GM19328 (cell line): ENCODE data around the gene RAB8B.

ENCODE experiments used
- ATAC-seq: cut with Tn5 transposase; IDR thresholded peaks from one replicate; pipeline ENCODE4 v1.9.1; 2021; ENCODE audit warnings: mild to moderate bottlenecking, moderate library complexity; ENCODE audit not compliant: unreplicated experiment

The RAB8B gene

DNA sequence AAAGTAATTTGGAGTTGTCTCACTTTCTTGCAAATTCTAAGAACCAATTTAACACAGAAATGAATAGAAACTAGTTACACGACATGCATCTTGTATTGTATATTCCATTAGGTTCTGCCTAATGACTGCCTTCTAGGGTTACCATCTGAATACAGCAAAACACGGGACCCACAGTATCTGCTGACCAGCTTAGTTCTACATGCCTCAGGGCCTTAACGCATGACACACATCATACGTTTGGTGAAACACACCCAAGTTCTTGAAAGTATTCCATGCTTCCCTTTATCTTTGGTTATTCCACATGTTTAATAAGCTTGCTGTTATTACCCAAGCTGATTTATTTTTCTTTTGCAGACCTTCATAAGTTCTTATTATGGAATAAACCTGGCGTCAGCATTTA is 115.9 kb downstream of the RAB8B start:
- ATAC-seq = no peak

DNA sequence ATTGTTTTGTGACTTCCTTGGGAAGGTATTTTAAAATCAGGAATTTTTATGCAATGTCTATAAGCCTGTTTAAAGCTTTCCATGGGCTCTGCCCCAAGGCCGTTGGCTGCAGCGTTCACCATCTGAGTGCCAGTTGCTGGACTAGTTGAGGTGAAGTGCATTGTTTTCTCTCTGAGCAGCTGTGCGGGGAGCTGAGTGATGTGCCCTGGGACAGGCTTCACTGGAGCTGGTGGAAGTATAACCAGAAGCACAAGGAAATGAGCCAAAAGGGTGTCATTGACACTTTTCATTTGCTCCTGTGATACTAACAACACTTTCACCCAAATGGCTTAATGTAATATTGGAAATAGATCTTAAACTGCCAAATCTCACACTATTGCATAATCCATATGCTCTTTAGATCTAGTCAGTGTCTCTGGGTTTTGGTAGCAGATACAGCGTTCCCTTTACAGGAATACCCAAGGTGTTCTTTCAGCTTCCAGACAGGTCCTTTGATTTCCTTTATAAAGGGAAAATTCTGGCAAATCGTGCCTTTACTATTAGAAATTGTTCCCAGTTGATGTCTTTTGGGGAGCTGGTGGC is 117.2 kb downstream of the RAB8B start:
- no peak for ATAC-seq

DNA sequence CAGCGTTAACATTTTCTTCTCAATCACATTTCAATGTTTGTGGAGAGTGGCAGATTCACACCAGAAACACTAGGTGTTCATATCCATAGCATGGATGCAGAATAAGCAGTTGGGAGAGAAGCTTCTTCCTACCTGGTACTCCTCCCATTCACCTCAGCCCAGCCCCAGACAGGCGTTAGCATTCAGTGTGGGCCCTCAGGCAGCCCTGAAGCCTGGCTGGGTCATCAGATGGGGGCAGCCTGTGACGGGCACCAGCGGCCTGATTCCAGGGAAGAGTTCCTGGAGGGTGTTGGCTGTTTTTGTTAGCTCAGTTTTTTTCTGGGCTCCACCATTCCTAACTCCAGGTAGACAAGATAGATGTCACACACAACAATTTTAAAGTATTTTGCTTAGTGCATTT is 119.1 kb downstream of the RAB8B start:
- no peak for ATAC-seq

DNA sequence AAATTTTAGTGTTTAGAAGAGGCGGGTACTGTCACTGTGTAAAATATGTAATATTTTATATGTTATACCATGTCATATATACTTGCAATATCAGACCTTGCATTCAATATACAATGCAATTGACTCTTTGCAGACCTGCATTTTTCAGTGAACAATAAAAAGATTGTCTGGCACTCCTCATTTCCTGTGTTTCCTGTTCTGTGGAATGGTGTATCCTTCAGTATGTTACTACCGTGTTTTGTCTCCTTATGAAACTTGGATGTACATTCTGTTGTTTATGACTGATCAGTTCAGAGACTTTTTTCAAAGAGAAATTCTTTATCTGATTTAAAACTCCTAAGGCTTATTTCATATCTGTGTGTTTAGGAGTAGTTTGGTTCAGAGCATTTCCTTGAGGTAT is 119.5 kb downstream of the RAB8B start:
- no peak for ATAC-seq

DNA sequence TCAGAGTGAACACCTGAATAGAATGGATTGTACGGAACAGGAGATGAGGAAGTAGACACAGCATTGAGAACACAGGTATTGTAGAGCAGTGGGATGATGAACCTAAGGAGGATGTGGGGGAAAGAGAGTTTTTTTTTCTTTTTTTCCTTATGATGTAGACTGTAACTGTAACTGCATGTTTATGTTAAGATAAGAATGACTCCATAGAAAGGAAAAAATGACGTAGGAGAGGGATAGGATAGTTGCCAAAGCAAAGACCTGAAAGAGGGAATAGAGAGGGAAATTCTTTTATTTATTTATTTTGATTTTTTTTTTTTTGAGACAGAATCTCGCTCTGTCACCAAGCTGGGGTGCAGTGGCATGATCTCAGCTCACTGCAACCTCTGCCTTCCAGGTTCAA is 121.2 kb downstream of the RAB8B start:
- ATAC-seq = no peak

DNA sequence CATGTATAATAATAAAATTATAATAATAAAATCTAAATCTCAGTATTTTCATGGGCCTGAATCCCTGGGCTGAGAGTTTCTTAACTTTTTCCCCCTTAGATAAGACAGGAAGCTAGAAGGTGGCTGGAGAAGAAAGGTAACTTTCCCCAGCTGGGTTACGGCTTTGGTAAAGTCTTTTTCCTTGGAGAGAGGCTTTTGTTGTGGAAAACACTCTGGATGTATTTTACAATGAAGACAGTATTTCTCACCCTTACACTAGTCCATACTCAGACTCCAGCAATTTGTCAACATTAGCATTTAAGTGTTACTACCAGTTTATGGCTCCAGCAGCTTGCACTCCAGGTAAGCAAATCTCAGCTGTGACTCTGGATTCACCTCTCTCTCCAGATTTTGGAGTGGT is 122.9 kb downstream of the RAB8B start:
- ATAC-seq = no peak

DNA sequence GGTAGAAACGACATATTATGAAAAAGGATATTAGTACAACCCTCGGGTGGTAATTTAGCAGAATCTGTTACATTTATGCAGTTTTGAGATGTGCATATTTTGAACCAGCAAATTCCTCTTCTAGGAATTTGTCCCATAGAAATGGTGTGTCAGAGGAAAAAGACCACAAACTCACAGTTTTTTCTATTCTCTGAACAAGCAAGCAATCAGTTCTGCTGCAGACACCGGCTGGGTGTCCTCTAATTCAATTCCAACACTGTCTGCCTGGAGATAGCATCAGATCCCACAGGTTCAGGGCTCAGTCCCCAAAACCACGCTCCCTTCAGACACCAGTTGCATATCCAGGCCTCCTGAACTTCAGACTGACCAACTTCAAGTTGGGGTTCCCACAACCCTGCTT is 124.4 kb downstream of the RAB8B start:
- no peak for ATAC-seq

DNA sequence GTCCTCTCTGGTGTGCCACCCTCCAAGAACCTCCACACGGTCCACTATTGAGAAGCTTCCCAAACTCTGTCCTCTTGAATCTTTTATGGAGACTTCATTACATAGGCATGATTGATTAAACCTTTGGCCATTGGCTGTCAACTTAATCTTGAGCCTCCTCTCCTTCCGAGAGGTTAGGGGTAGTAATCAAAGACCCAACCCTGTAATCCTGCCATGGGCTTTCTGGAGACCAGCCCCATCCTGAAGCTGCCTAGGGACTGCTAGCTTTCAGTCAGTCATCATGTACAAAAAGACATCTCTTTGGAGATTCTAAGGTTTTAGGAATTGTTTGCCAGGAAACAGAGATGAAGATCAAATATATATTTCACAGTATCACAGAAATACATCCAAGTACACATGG is 125.0 kb downstream of the RAB8B start:
- no peak for ATAC-seq
